ENCODE results near the gene ELAVL2. TPM values are rescaled to one million over a fixed set of nuclear protein-coding genes. Genes with fewer than 3 reads are reported as not detected.

ELAVL2 gene
- total RNA-seq, 1 experiment from 2014 or later, result 16.8 TPM

DNA sequence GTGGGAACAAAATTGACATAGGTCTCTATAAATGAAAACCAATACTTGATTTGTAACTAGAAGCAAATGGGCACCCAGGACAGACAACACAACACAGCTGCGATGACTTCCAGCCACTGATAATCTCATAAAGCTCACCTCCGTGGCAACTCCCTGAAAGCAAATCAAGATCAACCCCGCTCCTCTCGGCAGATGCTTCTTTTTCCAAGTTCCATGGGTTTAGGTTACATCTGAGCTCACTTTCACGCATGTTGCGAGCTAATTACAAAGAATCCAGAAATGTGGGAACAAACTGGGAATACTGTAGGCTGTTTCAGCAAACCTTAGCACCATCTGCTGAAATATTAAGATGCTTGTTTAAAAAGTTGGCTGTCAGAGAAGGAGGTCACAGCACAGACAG is 153.9 kb downstream of the ELAVL2 start:
- Mint-ChIP-seq H3K4me3 (no peak overlapping the region), H3K4me1 (0 out of 4 replicates have a peak, but pooled peaks cover 0 to 2% of the 10 kb centered on the region in 2 experiments), H3K9me3 (peaks cover 0 to 6% of the 10 kb centered on the region in 2 experiments; a peak in 2 of 5 replicates), H3K27me3 (ENCODE audit: low read depth) (no peaks in the 10 kb centered on the region), H3K36me3 (ENCODE audit: insufficient read depth in 1 of 3, low read depth in 3 of 3) (peaks cover 31 to 50% (median 35%) of the 10 kb centered on the region in 3 experiments), H3K27ac (no peak overlapping the region; a peak in 1 of 7 replicates)
- Histone ChIP-seq H3K23me2 (ENCODE audit: insufficient read length, low read depth, low read length, poor library complexity, severe bottlenecking) (no peaks in the 10 kb centered on the region), H2BK120ac (ENCODE audit: low read depth, low read length, poor library complexity, severe bottlenecking) (no peak overlapping the region), H4K91ac (ENCODE audit: insufficient read length, low read depth, low read length) (no peak overlapping the region), H3K27me3 (ENCODE audit: insufficient read depth, low read length) (no peaks in the 10 kb centered on the region; the same call in 1 of the 2 replicates), H3K4me1 (ENCODE audit: insufficient read depth, low read length) (no peaks in the 10 kb centered on the region), H3K79me1 (ENCODE audit: insufficient read depth, low read depth, low read length, poor library complexity, severe bottlenecking) (no peaks in the 10 kb centered on the region), H3K79me2 (ENCODE audit: insufficient read depth, low read length) (no peaks in the 10 kb centered on the region), H3K9me3 (ENCODE audit: control insufficient read depth, low read depth, low read length) (no peaks in the 10 kb centered on the region), H4K8ac (replicated peaks; ENCODE audit: insufficient read length, low read depth, low read length) (no peak overlapping the region), H2BK12ac (ENCODE audit: insufficient read length, low read depth, low read length) (no peak overlapping the region), H2BK5ac (ENCODE audit: insufficient read length, low read length) (no peak overlapping the region), H4K20me1 (ENCODE audit: control insufficient read depth, insufficient read depth, insufficient read length) (no peaks in the 10 kb centered on the region), H2BK20ac (ENCODE audit: low read depth, low read length, poor library complexity, severe bottlenecking) (no peak overlapping the region), H3K18ac (ENCODE audit: insufficient read length, low read depth, low read length) (no peak overlapping the region), H3K27ac (ENCODE audit: insufficient read length, low read depth, low read length) (no peak overlapping the region), H3K56ac (ENCODE audit: insufficient read length, low read depth, low read length) (no peak overlapping the region), H2AFZ (ENCODE audit: low read length) (no peak overlapping the region), H2BK15ac (ENCODE audit: low read depth, low read length) (no peak overlapping the region), H3K4ac (ENCODE audit: low read depth, low read length) (no peak overlapping the region), H4K5ac (ENCODE audit: insufficient read length, low read depth, low read length) (no peak overlapping the region), H3T11ph (ENCODE audit: low read length) (no peak overlapping the region), H3K4me2 (ENCODE audit: insufficient read depth, insufficient read length, low read length) (no peak overlapping the region), H2AK5ac (ENCODE audit: insufficient read length, low read length) (no peak overlapping the region), H3K14ac (ENCODE audit: insufficient read depth, low read length) (no peak overlapping the region), H3K23ac (ENCODE audit: insufficient read length, low read depth, low read length) (no peak overlapping the region), H3K9ac (ENCODE audit: extremely low read depth, insufficient read length, low read length) (no peak overlapping the region)
- TF ChIP-seq, protein P1, sequence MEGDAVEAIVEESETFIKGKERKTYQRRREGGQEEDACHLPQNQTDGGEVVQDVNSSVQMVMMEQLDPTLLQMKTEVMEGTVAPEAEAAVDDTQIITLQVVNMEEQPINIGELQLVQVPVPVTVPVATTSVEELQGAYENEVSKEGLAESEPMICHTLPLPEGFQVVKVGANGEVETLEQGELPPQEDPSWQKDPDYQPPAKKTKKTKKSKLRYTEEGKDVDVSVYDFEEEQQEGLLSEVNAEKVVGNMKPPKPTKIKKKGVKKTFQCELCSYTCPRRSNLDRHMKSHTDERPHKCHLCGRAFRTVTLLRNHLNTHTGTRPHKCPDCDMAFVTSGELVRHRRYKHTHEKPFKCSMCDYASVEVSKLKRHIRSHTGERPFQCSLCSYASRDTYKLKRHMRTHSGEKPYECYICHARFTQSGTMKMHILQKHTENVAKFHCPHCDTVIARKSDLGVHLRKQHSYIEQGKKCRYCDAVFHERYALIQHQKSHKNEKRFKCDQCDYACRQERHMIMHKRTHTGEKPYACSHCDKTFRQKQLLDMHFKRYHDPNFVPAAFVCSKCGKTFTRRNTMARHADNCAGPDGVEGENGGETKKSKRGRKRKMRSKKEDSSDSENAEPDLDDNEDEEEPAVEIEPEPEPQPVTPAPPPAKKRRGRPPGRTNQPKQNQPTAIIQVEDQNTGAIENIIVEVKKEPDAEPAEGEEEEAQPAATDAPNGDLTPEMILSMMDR (conservative IDR thresholded peaks at IDR 0.05), result no peak
- no peak for DNase-seq
- no CpG with 5 or more reads among the region's 6 CpGs for WGBS (ENCODE audit: extremely low coverage, insufficient read length, low lambda C conversion rate)
